ENCODE measurements around the gene FHIT.

DNA sequence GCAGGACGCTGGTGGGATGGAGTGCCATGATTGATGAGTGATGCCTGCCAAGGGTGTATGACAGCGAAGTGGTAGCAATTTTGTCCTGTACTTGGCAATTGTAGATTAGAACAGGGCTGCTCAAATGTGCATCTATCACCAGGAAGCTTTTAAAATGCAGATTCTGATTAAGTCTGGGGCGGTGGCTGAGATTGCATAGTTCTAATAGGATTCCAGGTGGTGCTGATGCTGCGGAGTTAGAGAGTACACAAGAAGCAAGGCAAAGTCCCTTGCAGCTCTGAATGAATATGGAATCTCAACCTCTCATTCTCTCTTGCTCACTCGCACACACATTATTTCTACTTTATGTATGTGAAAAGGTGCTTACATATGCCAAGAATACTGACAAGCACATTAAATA, 670.4 kb downstream of the FHIT start:
- TF ChIP-seq GATA2 (IDR thresholded peaks at IDR 0.05; ENCODE audit: low read depth, low read length), result no peak
- TF ChIP-seq GATA3 (IDR thresholded peaks at IDR 0.05; ENCODE audit: low read depth, low read length), result no peak

Data from SH-SY5Y (cell line).